PFSK-1 (cell line): ENCODE results near the gene COL18A1.

ENCODE experiments used
- FOXP2 ChIP-seq: optimal IDR thresholded peaks from 2 replicates; pipeline ENCODE3; 2011; ENCODE audit warnings: borderline replicate concordance, control low read depth, inconsistent platforms; ENCODE audit not compliant: insufficient read depth; ENCODE audit errors: extremely low read length, extremely low read depth
- POLR2AphosphoS5 ChIP-seq: IDR thresholded peaks from 2 replicates; pipeline ENCODE4 v1.6.1; 2012; ENCODE audit warnings: low read depth, mild to moderate bottlenecking, control low read depth, low read length, moderate library complexity
- SIN3A ChIP-seq: IDR thresholded peaks from 2 replicates; pipeline ENCODE4 v1.6.1; 2012; ENCODE audit warnings: mild to moderate bottlenecking, low read length, moderate library complexity, borderline replicate concordance; ENCODE audit not compliant: insufficient read depth
- TAF1 ChIP-seq: IDR thresholded peaks from 2 replicates; pipeline ENCODE4 v1.6.1; 2012; ENCODE audit warnings: low read length, control low read depth, borderline replicate concordance; ENCODE audit not compliant: insufficient read depth
- TF ChIP-seq, protein P1 (sequence below), 2 experiments: IDR thresholded peaks; 2 replicates each; pipeline versions ENCODE4 v1.6.1 to v1.8.0; 2011 to 2012; ENCODE audit warnings: low read depth in 2 of 2, low read length in 2 of 2, control low read depth in 1 of 2, inconsistent platforms in 1 of 2, mild to moderate bottlenecking in 1 of 2, moderate library complexity in 1 of 2; ENCODE audit not compliant: insufficient read depth in 1 of 2

The COL18A1 gene

DNA sequence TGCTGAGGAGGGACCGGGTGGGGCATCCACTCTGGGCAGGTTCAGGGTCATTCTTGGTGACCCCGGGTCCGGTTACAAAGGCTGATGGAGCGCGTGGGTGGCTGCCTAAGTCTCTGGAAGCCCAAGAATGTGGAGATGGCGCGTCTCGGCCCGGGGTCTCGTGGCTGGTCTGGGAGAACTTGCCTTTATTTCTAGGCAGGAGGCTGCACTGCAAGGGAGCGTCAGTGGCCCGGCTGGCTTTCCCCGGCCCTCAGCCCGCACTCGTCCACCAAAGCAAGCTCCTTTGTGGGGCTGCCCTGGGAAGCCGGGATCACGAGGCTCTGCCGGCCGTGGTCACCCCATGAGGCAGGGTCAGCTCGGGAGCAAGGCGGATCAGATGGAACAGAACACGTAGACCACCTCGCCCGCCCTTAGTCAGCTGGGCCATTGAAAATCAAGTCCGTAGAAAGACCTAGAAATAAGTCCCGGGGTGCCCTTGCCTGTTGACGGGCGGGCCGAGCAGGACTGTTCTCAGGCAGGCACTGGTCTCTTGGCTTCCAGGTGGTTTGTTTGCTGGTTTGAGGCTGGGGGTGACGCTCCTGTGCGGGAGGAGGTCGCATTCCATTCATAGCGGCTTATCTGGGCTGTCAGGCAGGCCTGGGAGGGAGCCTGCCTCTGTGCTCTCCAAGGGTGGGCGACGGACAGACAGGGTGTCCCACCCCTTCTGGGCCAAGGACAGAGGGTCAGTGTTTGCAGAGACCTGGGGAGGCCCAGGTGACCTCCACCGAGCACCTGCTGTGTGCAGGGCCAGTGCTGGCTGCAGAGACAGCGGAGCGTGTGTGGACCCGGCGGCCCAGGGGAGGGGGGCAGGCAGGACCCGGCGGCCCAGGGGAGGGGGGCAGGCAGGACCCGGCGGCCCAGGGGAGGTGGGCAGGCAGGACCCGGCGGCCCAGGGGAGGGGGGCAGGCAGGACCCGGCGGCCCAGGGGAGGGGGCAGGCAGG lies 25.8 kb downstream of the COL18A1 start:
- TF ChIP-seq, protein P1, sequence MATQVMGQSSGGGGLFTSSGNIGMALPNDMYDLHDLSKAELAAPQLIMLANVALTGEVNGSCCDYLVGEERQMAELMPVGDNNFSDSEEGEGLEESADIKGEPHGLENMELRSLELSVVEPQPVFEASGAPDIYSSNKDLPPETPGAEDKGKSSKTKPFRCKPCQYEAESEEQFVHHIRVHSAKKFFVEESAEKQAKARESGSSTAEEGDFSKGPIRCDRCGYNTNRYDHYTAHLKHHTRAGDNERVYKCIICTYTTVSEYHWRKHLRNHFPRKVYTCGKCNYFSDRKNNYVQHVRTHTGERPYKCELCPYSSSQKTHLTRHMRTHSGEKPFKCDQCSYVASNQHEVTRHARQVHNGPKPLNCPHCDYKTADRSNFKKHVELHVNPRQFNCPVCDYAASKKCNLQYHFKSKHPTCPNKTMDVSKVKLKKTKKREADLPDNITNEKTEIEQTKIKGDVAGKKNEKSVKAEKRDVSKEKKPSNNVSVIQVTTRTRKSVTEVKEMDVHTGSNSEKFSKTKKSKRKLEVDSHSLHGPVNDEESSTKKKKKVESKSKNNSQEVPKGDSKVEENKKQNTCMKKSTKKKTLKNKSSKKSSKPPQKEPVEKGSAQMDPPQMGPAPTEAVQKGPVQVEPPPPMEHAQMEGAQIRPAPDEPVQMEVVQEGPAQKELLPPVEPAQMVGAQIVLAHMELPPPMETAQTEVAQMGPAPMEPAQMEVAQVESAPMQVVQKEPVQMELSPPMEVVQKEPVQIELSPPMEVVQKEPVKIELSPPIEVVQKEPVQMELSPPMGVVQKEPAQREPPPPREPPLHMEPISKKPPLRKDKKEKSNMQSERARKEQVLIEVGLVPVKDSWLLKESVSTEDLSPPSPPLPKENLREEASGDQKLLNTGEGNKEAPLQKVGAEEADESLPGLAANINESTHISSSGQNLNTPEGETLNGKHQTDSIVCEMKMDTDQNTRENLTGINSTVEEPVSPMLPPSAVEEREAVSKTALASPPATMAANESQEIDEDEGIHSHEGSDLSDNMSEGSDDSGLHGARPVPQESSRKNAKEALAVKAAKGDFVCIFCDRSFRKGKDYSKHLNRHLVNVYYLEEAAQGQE (IDR thresholded peaks at IDR 0.05; ENCODE audit: insufficient read depth in 1 of 2, low read depth in 2 of 2, low read length in 2 of 2): no peak
- TF ChIP-seq SIN3A (no peak), POLR2AphosphoS5 (no peak), TAF1 (no peak), FOXP2 (no peak)

DNA sequence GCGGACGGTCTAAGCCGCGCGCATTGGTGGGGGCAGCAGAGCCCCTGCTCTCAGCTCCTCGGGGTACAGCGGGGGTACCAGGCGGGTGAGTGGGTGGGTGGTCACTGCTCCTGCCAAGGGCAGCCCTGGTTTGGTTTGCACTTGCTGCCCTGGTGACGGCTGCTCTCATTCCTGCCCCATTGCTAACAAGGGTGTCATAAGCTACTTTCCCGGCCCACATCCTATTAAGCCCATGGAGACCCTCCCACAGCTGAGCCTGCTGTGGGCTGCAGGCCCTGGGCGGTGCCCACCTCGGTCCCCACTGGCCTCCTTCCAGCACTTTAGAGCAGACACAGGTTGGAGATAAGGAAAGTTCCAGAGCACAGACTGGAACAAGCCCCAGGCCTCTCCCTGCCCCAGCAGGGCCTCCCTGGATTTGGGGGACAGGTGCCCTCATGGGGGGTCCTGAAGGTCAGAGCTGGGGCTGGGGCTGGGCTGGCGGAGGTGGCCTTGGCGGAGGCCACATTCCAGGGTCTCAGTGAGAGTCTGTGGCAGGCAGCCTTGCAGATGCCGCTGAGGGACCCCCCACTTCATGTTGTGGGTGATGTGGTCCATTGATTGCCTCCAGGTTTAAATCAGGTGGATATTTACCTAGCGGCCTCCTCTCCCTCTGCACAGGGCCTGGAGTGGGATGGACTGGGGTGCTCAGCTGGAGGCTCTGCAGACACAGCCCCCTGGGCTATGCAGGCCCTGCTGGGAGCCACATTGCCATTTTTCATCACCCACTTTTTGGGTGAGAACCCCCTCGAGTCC lies 27.0 kb downstream of the COL18A1 start:
- TF ChIP-seq, protein P1 (IDR thresholded peaks at IDR 0.05; ENCODE audit: insufficient read depth in 1 of 2, low read depth in 2 of 2, low read length in 2 of 2): no peak
- TF ChIP-seq TAF1 (no peak), FOXP2 (no peak), SIN3A (no peak), POLR2AphosphoS5 (no peak)

DNA sequence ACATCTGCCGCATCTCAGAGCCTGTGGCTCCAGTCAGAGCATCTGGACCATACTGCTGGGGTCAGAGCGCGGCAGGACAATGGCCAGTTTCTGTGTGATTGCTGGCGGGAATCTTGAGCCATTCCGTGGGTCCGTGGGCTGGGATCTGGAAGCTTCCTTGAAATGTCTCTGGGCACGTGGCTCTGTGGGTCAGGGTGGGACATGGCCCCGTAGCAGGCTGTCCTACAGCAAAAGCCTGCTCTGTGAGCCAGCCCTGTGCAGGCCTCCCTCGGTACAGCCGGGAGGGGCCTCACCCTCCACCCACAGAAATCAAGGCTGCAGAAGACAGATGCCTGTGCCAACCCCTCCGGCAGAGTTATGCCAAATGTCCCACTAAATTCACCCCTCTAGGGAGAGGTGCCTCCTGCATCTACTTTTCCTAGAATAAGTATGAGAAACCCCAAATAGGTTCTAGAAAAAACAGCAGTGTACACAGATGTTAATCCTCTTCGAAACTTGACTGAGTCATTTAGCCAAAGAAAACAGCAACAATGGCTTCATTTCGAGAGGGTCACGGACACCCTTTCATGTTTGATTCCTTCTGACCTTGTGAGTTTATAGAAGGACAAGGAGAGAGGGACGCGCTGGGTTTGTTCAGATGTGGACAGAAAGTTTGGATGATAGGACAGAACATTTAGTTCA lies 27.8 kb downstream of the COL18A1 start:
- TF ChIP-seq POLR2AphosphoS5: no peak
- no peak for TF ChIP-seq SIN3A
- TF ChIP-seq TAF1: no peak
- no peak for TF ChIP-seq FOXP2
- TF ChIP-seq, protein P1 (IDR thresholded peaks at IDR 0.05; ENCODE audit: insufficient read depth in 1 of 2, low read depth in 2 of 2, low read length in 2 of 2): no peak

DNA sequence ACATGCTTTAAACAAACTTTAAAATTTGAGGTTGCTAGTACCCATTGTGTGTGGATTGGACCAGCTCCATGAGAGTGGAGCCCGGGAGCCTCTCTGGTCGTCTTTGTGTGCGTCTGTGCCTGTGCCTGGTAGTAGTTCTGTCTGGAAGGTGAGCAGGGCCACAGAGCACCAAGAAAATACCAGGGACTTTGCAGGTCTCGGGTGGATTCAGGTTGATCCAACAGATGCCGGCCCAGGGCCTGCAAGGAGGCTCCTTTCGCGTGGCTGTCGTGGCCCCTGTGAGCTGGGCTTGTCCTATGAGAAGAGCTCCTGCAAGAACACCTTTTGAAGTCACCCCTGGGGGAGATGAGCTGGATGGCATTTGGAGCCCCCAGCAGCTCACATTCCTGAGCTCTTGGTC lies 28.3 kb downstream of the COL18A1 start:
- TF ChIP-seq, protein P1 (IDR thresholded peaks at IDR 0.05; ENCODE audit: insufficient read depth in 1 of 2, low read depth in 2 of 2, low read length in 2 of 2): no peak
- TF ChIP-seq FOXP2 (no peak), TAF1 (no peak), POLR2AphosphoS5 (no peak), SIN3A (no peak)
